WERI-Rb-1 (cell line): Measurements from ENCODE around the gene THSD8.
A peak's percentile ranks its signal among the peaks of the same experiment; 100 is the strongest.

Experiments used
- DNase-seq: peaks from one replicate; pipeline ENCODE4 v3.0.0-alpha.2; 2020
- H3K27ac ChIP-seq: fragments of 250-450 bp; sonication (Bioruptor Pico); 2 replicates; pipeline ENCODE4 v1.5.1; 2020; ENCODE audit warnings: mild to moderate bottlenecking, moderate library complexity
- H3K27me3 ChIP-seq: fragments of 250-450 bp; sonication (Bioruptor Pico); 2 replicates; pipeline ENCODE4 v1.5.1; 2021; ENCODE audit warnings: mild to moderate bottlenecking, low read depth, moderate library complexity; ENCODE audit not compliant: insufficient read depth, severe bottlenecking
- H3K36me3 ChIP-seq: fragments of 250-450 bp; sonication (Bioruptor Pico); 2 replicates; pipeline ENCODE4 v1.5.1; 2020; ENCODE audit warnings: mild to moderate bottlenecking, moderate library complexity
- H3K4me3 ChIP-seq: 2 replicates; pipeline ENCODE4 v1.5.1; 2011; ENCODE audit warnings: low read depth, mild to moderate bottlenecking, control low read depth, low read length
- H3K9me3 ChIP-seq: fragments of 250-450 bp; sonication (Bioruptor Pico); 2 replicates; pipeline ENCODE4 v1.5.1; 2021; ENCODE audit warnings: mild to moderate bottlenecking, moderate library complexity; ENCODE audit not compliant: severe bottlenecking
- CTCF ChIP-seq: IDR thresholded peaks from 2 replicates; pipeline ENCODE4 v1.5.1; 2011; ENCODE audit warnings: low read depth, mild to moderate bottlenecking, control low read depth, inconsistent platforms, low read length

The THSD8 gene

GRCh38 chr19:12778017-12778904, 23.6 kb upstream of the THSD8 start:
- peak; percentile 81 for DNase-seq
- Histone ChIP-seq H3K27me3 (no peaks in the 10 kb centered on the region), H3K9me3 (no peaks in the 10 kb centered on the region), H3K36me3 (peaks cover 8% of the 10 kb centered on the region), H3K4me3 (peak overlapping the region; percentile 64), H3K27ac (peak overlapping the region; percentile 84)
- TF ChIP-seq CTCF: no peak

- no peak for TF ChIP-seq CTCF
- Histone ChIP-seq H3K4me3 (peak overlapping the region; percentile 64; the same call in 1 of the 2 replicates), H3K27ac (peak overlapping the region; percentile 84), H3K9me3 (no peaks in the 10 kb centered on the region), H3K36me3 (peaks cover 7% of the 10 kb centered on the region), H3K27me3 (no peaks in the 10 kb centered on the region)
- DNase-seq: no peak
Measured at GRCh38 chr19:12778905-12779161, 23.0 kb upstream of the THSD8 start.

GRCh38 chr19:12779162-12779993, 22.5 kb upstream of the THSD8 start:
- H3K4me3 ChIP-seq: no peak overlapping the region

GRCh38 chr19:12782174-12782423, 19.8 kb upstream of the THSD8 start:
- Histone ChIP-seq H3K36me3 (no peaks in the 10 kb centered on the region), H3K27me3 (no peaks in the 10 kb centered on the region), H3K27ac (peak overlapping the region; percentile 96), H3K9me3 (no peaks in the 10 kb centered on the region), H3K4me3 (peak overlapping the region; percentile 56)
- DNase-seq: no peak
- no peak for TF ChIP-seq CTCF

More at GRCh38 chr19:12779162-12779993, 22.5 kb upstream of the THSD8 start:
- peaks cover 2% of the 10 kb centered on the region for H3K36me3 ChIP-seq
- no peaks in the 10 kb centered on the region for H3K27me3 ChIP-seq
- H3K9me3 ChIP-seq: no peaks in the 10 kb centered on the region
- peak overlapping the region; percentile 84 for H3K27ac ChIP-seq
- TF ChIP-seq CTCF: peak; percentile 34; the same call in 1 of the 2 replicates
- peak; percentile 50 for DNase-seq

- H3K9me3 ChIP-seq: no peaks in the 10 kb centered on the region
- peak; percentile 43 for TF ChIP-seq CTCF
- H3K36me3 ChIP-seq: no peaks in the 10 kb centered on the region
- no peaks in the 10 kb centered on the region for H3K27me3 ChIP-seq
- peak overlapping the region; percentile 56 for H3K4me3 ChIP-seq
- H3K27ac ChIP-seq: peak overlapping the region; percentile 96
- peak; percentile 87 for DNase-seq
Measured at GRCh38 chr19:12782424-12783290, 19.2 kb upstream of the THSD8 start.
